ENCODE measurements around the gene ZNF687. TPM values are rescaled to one million over a fixed set of nuclear protein-coding genes. Genes with fewer than 3 reads are reported as not detected.

ZNF687 gene
- polyA plus RNA-seq, 1 donor (not counting 4 experiments of a cell fraction or from before 2014, with no cell fraction given), result 7.3 TPM

DNA sequence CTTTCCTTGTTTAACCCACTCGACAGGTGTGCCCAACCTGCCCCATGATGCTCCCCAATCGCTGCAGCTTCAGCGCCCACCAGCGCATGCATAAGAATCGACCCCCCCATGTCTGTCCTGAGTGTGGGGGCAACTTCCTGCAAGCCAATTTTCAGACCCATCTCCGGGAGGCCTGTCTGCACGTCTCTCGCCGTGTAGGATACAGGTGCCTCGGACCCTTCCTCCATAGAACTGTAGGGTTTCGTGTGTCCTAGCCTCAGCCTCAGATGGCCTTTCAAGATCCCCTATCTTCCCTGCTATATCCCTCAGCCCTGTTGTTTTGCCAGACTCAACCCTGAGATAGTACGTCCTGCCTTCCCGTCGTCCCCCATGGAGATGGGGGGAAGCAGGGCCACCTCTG is 6.4 kb downstream of the ZNF687 start:
- H3K79me2 ChIP-seq (ENCODE audit: control insufficient read depth, insufficient read depth, low read length), result peaks cover 22% of the 10 kb centered on the region
- H3K9ac ChIP-seq (ENCODE audit: control insufficient read depth, extremely low read depth, insufficient read depth, low read length), result no peak overlapping the region
- DNase-seq (ENCODE audit: low read depth, low spot score) (no peak), FAIRE-seq (no peak)
- dilution Hi-C loops (cut with MboI; ENCODE audit: extremely low pct_ligation_motif_present, low sequenced_read_pairs), result no loop called here
- TF ChIP-seq CTCF (optimal IDR thresholded peaks at IDR 0.05 in 1 of 3, IDR thresholded peaks at IDR 0.05 in 1 of 3, conservative IDR thresholded peaks at IDR 0.05 in 1 of 3; ENCODE audit: extremely low read depth in 1 of 3, insufficient read depth in 2 of 3, low read length in 3 of 3), result no peak
- no peak for TF ChIP-seq EZH2 (IDR thresholded peaks at IDR 0.05; ENCODE audit: low read length)
- H3K36me3 ChIP-seq (ENCODE audit: control insufficient read depth in 2 of 2, extremely low read depth in 1 of 2, insufficient read depth in 2 of 2, low read length in 2 of 2), result peaks cover 17 to 45% of the 10 kb centered on the region in 2 experiments
- no peak overlapping the region for H2AFZ ChIP-seq (ENCODE audit: control insufficient read depth, low read length)
- H3K4me1 ChIP-seq (ENCODE audit: control insufficient read depth, extremely low read depth, insufficient read depth, low read length), result peaks cover 5% of the 10 kb centered on the region
- no peaks in the 10 kb centered on the region for H3K9me1 ChIP-seq (ENCODE audit: control insufficient read depth, extremely low read depth, insufficient read depth, low read length)
- no peaks in the 10 kb centered on the region for H3K27me3 ChIP-seq (ENCODE audit: control insufficient read depth, extremely low read depth, insufficient read depth, low read length)
- H3K4me2 ChIP-seq (ENCODE audit: control insufficient read depth, extremely low read depth, insufficient read depth, low read depth, low read length), result no peak overlapping the region
- H3K4me3 ChIP-seq (ENCODE audit: control insufficient read depth in 2 of 3, extremely low read depth in 1 of 3, insufficient read depth in 2 of 3, low read depth in 1 of 3, low read length in 3 of 3), result no peak overlapping the region
- H3K9me3 ChIP-seq (ENCODE audit: control insufficient read depth, low read depth, low read length), result no peaks in the 10 kb centered on the region
- H3K27ac ChIP-seq (ENCODE audit: control insufficient read depth, insufficient read depth, low read length), result no peak overlapping the region
- H4K20me1 ChIP-seq (ENCODE audit: control insufficient read depth, extremely low read depth, insufficient read depth, low read length), result no peaks in the 10 kb centered on the region

GRCh38 chr1:151289080-151289935 is 7.2 kb downstream of the ZNF687 start:
- no peaks in the 10 kb centered on the region for H3K9me3 ChIP-seq (ENCODE audit: control insufficient read depth, low read depth, low read length)
- H3K4me2 ChIP-seq (ENCODE audit: control insufficient read depth, extremely low read depth, insufficient read depth, low read depth, low read length), result no peak overlapping the region
- dilution Hi-C loops (cut with MboI; ENCODE audit: extremely low pct_ligation_motif_present, low sequenced_read_pairs), result no loop called here
- no peak overlapping the region for H3K27ac ChIP-seq (ENCODE audit: control insufficient read depth, insufficient read depth, low read length)
- DNase-seq (ENCODE audit: low read depth, low spot score), result no peak
- no peaks in the 10 kb centered on the region for H3K27me3 ChIP-seq (ENCODE audit: control insufficient read depth, extremely low read depth, insufficient read depth, low read length)
- no peak for FAIRE-seq
- H2AFZ ChIP-seq (ENCODE audit: control insufficient read depth, low read length), result no peak overlapping the region
- H3K4me1 ChIP-seq (ENCODE audit: control insufficient read depth, extremely low read depth, insufficient read depth, low read length), result no peaks in the 10 kb centered on the region
- no peaks in the 10 kb centered on the region for H3K9me1 ChIP-seq (ENCODE audit: control insufficient read depth, extremely low read depth, insufficient read depth, low read length)
- TF ChIP-seq CTCF (optimal IDR thresholded peaks at IDR 0.05 in 1 of 3, IDR thresholded peaks at IDR 0.05 in 1 of 3, conservative IDR thresholded peaks at IDR 0.05 in 1 of 3; ENCODE audit: extremely low read depth in 1 of 3, insufficient read depth in 2 of 3, low read length in 3 of 3), result no peak
- no peak for TF ChIP-seq EZH2 (IDR thresholded peaks at IDR 0.05; ENCODE audit: low read length)
- H3K9ac ChIP-seq (ENCODE audit: control insufficient read depth, extremely low read depth, insufficient read depth, low read length), result no peak overlapping the region
- no peaks in the 10 kb centered on the region for H4K20me1 ChIP-seq (ENCODE audit: control insufficient read depth, extremely low read depth, insufficient read depth, low read length)
- peaks cover 14% of the 10 kb centered on the region for H3K79me2 ChIP-seq (ENCODE audit: control insufficient read depth, insufficient read depth, low read length)
- no peak overlapping the region for H3K4me3 ChIP-seq (ENCODE audit: control insufficient read depth in 2 of 3, extremely low read depth in 1 of 3, insufficient read depth in 2 of 3, low read depth in 1 of 3, low read length in 3 of 3)
- peaks cover 22 to 50% of the 10 kb centered on the region in 2 experiments for H3K36me3 ChIP-seq (ENCODE audit: control insufficient read depth in 2 of 2, extremely low read depth in 1 of 2, insufficient read depth in 2 of 2, low read length in 2 of 2)
